ENCODE results near the gene GPRC5C. TPM values are rescaled to one million over a fixed set of nuclear protein-coding genes. Genes with fewer than 3 reads are reported as not detected.

GPRC5C gene
- total RNA-seq, 2 donors from 2014 or later: 57.0 to 73.4 TPM

GRCh38 chr17:74475189-74475588 is 43.3 kb downstream of the GPRC5C start:
- no peaks in the 10 kb centered on the region for H3K4me1 ChIP-seq (ENCODE audit: control insufficient read depth, insufficient read depth, low read length)
- peaks cover 14% of the 10 kb centered on the region for H3K9me3 ChIP-seq (ENCODE audit: control insufficient read depth, low read length)
- Mint-ChIP-seq H3K36me3 (ENCODE audit: low read depth) (no peaks in the 10 kb centered on the region), H3K9me3 (peaks cover 24% of the 10 kb centered on the region), H3K27ac (no peak overlapping the region), H3K4me1 (no peaks in the 10 kb centered on the region), H3K4me3 (no peak overlapping the region), H3K27me3 (ENCODE audit: insufficient read depth) (peaks cover 31% of the 10 kb centered on the region)
- TF ChIP-seq CTCF (conservative IDR thresholded peaks at IDR 0.05): no peak
- no peaks in the 10 kb centered on the region for H3K27me3 ChIP-seq (ENCODE audit: control insufficient read depth, insufficient read depth, low read length, poor library complexity, severe bottlenecking)
- no peak for DNase-seq
- no peaks in the 10 kb centered on the region for H3K36me3 ChIP-seq (ENCODE audit: control insufficient read depth, insufficient read depth, low read length)
- no peak overlapping the region for H3K9ac ChIP-seq (ENCODE audit: extremely low read depth, low read length, poor library complexity, severe bottlenecking)
- no peak overlapping the region for H3K4me3 ChIP-seq (ENCODE audit: low read length)
- no peak overlapping the region for H3K27ac ChIP-seq (ENCODE audit: low read depth, low read length)
- WGBS, 2 experiments (ENCODE audit: insufficient coverage in 1 of 2, insufficient read length in 1 of 2): 68 to 95% methylated on average over 2 to 4 of the region's 4 CpGs

GRCh38 chr17:74477411-74477810 is 45.5 kb downstream of the GPRC5C start:
- Histone ChIP-seq H3K4me3 (ENCODE audit: low read length) (no peak overlapping the region), H3K27ac (ENCODE audit: low read depth, low read length) (no peak overlapping the region), H3K36me3 (ENCODE audit: control insufficient read depth, insufficient read depth, low read length) (no peaks in the 10 kb centered on the region), H3K9me3 (ENCODE audit: control insufficient read depth, low read length) (peaks cover 14% of the 10 kb centered on the region), H3K27me3 (ENCODE audit: control insufficient read depth, insufficient read depth, low read length, poor library complexity, severe bottlenecking) (no peaks in the 10 kb centered on the region), H3K9ac (ENCODE audit: extremely low read depth, low read length, poor library complexity, severe bottlenecking) (no peak overlapping the region), H3K4me1 (ENCODE audit: control insufficient read depth, insufficient read depth, low read length) (no peaks in the 10 kb centered on the region)
- WGBS, 2 experiments (ENCODE audit: insufficient coverage in 1 of 2, insufficient read length in 1 of 2): 93 to 100% methylated on average over 1 to 4 of the region's 4 CpGs
- H3K27me3 Mint-ChIP-seq (ENCODE audit: insufficient read depth): peaks cover 44% of the 10 kb centered on the region
- no peak for TF ChIP-seq CTCF (conservative IDR thresholded peaks at IDR 0.05)
- H3K4me1 Mint-ChIP-seq: no peaks in the 10 kb centered on the region
- no peak overlapping the region for H3K27ac Mint-ChIP-seq
- no peaks in the 10 kb centered on the region for H3K36me3 Mint-ChIP-seq (ENCODE audit: low read depth)
- no peak for DNase-seq
- peaks cover 24% of the 10 kb centered on the region for H3K9me3 Mint-ChIP-seq
- no peak overlapping the region for H3K4me3 Mint-ChIP-seq

- Mint-ChIP-seq H3K9me3 (peaks cover 24% of the 10 kb centered on the region), H3K36me3 (ENCODE audit: low read depth) (no peaks in the 10 kb centered on the region), H3K4me3 (no peak overlapping the region), H3K4me1 (no peaks in the 10 kb centered on the region), H3K27ac (no peak overlapping the region), H3K27me3 (ENCODE audit: insufficient read depth) (peaks cover 38% of the 10 kb centered on the region)
- no peak overlapping the region for H3K4me3 ChIP-seq (ENCODE audit: low read length)
- H3K9me3 ChIP-seq (ENCODE audit: control insufficient read depth, low read length): peaks cover 14% of the 10 kb centered on the region
- no peaks in the 10 kb centered on the region for H3K4me1 ChIP-seq (ENCODE audit: control insufficient read depth, insufficient read depth, low read length)
- no peak overlapping the region for H3K27ac ChIP-seq (ENCODE audit: low read depth, low read length)
- 86 to 92% methylated on average over 2 to 6 of the region's 6 CpGs for WGBS, 2 experiments (ENCODE audit: insufficient coverage in 1 of 2, insufficient read length in 1 of 2)
- no peak overlapping the region for H3K9ac ChIP-seq (ENCODE audit: extremely low read depth, low read length, poor library complexity, severe bottlenecking)
- no peak for DNase-seq
- no peaks in the 10 kb centered on the region for H3K27me3 ChIP-seq (ENCODE audit: control insufficient read depth, insufficient read depth, low read length, poor library complexity, severe bottlenecking)
- no peaks in the 10 kb centered on the region for H3K36me3 ChIP-seq (ENCODE audit: control insufficient read depth, insufficient read depth, low read length)
- TF ChIP-seq CTCF (conservative IDR thresholded peaks at IDR 0.05): no peak
Measured at GRCh38 chr17:74478420-74479100, 46.7 kb downstream of the GPRC5C start.
